H1 (cell line): ENCODE measurements around the gene UNC119. TPM values are rescaled to one million over a fixed set of nuclear protein-coding genes. Genes with fewer than 3 reads are reported as not detected.

Experiments
- BCL11A ChIP-seq, 2 experiments: IDR thresholded peaks; one replicate each; pipeline ENCODE4 v1.6.1; 2011; ENCODE audit warnings: low read depth in 2 of 2, low read length in 2 of 2, mild to moderate bottlenecking in 2 of 2
- CBX5 ChIP-seq: fragments of 300-800, 300-1000 bp; sonication (generic); IDR thresholded peaks from 2 replicates; pipeline ENCODE4 v1.7.1; 2016; ENCODE audit warnings: antibody characterized with exemption, low read length, low read depth
- KDM1A ChIP-seq: fragments of 200-600, 300-600 bp; sonication (generic); IDR thresholded peaks from 2 replicates; pipeline ENCODE4 v1.7.1; 2016; ENCODE audit warnings: mild to moderate bottlenecking, low read length, borderline replicate concordance
- POLR2A ChIP-seq, 2 experiments: IDR thresholded peaks; 1 replicate in 1 of 2; 2 replicates in 1 of 2; pipeline ENCODE4 v1.6.1; 2011; ENCODE audit warnings: low read depth in 2 of 2, low read length in 2 of 2, mild to moderate bottlenecking in 2 of 2; ENCODE audit errors: control extremely low read depth in 1 of 2
- SP1 ChIP-seq: IDR thresholded peaks from 2 replicates; pipeline ENCODE4 v1.6.1; 2011; ENCODE audit warnings: low read depth, low read length
- polyA plus RNA-seq, 7 experiments: library from polyadenylated mRNA; depleted of rRNA in 3 of 7; stranded (reverse) in 5 of 7; unstranded in 2 of 7; fragments of >200 nt in 5 of 7; fragments of 200-250 nt in 2 of 7; gene quantifications; 1 replicate in 5 of 7; 2 replicates in 1 of 7; 4 replicates in 1 of 7; pipeline versions ENCODE4 v1.2.1 to v1.2.3, GENCODE V29; 2011 to 2013; ENCODE audit warnings: missing spikeins in 2 of 7, mixed read lengths in 2 of 7
- total RNA-seq: library from RNA; stranded (reverse); fragmentation: NEBNext Ultra II Directional; extraction: Animal tissue kit (Norgen Biotek cat#: 25700); gene quantifications from 2 replicates; pipeline ENCODE4 v1.2.1, GENCODE V29; 2021
- TF ChIP-seq, protein P1 (sequence below): fragments of 300-600 bp; sonication (generic); IDR thresholded peaks from 2 replicates; pipeline ENCODE4 v1.7.1; 2012; ENCODE audit warnings: low read length, moderate library complexity, mild to moderate bottlenecking, inconsistent platforms; ENCODE audit not compliant: insufficient replicate concordance

The UNC119 gene
- total and polyA plus RNA-seq, 2 of the 8 experiments (the other 6 are each of a cell fraction or from before 2014, with no cell fraction given), result 43.5 to 94.4 TPM

DNA sequence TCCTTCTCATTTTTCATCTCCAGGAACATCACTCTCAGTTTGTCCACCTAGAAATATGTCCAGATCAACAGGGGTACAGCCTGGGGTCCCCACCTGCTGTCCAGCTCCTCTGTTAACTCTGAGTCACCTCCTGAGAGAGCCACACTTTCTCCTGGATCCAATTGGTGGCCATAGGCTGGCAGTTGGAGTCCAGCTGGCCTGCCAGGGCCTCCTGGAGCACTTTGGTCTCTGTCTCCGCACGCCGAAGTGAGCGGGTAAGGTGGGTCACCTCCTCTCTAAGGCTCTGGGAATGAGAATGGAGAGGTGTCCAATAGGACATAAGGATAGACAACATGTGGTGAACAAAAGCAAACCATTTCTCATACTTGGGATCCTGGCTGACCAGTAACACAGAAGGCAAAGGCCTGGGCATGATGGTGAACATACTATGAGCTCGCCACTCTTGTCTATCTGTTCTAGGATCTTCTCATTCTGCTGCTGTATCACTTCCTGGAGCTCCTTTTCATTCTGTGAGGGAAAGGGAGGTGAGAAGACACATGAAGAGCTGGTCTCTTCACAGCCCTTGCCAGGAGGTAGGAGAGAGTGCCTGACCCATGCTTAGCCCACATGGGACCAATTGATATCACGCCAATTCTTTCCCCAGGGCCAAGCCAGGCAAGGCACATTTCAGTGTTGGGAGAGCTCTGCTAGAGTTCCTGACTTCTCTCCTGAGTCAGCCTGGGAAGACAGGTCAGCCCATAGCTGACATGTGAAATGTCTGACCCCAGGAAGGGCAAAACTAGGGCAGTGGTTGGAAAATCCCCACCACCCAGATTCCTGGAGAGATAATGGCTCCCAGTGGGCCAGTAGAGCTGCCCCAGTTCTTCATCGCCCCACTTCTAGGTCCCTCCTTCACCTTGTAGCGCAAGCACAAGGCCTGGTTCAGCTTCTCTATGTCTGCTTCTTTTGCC is 26.1 kb upstream of the UNC119 start (continued):
- TF ChIP-seq, protein P1, sequence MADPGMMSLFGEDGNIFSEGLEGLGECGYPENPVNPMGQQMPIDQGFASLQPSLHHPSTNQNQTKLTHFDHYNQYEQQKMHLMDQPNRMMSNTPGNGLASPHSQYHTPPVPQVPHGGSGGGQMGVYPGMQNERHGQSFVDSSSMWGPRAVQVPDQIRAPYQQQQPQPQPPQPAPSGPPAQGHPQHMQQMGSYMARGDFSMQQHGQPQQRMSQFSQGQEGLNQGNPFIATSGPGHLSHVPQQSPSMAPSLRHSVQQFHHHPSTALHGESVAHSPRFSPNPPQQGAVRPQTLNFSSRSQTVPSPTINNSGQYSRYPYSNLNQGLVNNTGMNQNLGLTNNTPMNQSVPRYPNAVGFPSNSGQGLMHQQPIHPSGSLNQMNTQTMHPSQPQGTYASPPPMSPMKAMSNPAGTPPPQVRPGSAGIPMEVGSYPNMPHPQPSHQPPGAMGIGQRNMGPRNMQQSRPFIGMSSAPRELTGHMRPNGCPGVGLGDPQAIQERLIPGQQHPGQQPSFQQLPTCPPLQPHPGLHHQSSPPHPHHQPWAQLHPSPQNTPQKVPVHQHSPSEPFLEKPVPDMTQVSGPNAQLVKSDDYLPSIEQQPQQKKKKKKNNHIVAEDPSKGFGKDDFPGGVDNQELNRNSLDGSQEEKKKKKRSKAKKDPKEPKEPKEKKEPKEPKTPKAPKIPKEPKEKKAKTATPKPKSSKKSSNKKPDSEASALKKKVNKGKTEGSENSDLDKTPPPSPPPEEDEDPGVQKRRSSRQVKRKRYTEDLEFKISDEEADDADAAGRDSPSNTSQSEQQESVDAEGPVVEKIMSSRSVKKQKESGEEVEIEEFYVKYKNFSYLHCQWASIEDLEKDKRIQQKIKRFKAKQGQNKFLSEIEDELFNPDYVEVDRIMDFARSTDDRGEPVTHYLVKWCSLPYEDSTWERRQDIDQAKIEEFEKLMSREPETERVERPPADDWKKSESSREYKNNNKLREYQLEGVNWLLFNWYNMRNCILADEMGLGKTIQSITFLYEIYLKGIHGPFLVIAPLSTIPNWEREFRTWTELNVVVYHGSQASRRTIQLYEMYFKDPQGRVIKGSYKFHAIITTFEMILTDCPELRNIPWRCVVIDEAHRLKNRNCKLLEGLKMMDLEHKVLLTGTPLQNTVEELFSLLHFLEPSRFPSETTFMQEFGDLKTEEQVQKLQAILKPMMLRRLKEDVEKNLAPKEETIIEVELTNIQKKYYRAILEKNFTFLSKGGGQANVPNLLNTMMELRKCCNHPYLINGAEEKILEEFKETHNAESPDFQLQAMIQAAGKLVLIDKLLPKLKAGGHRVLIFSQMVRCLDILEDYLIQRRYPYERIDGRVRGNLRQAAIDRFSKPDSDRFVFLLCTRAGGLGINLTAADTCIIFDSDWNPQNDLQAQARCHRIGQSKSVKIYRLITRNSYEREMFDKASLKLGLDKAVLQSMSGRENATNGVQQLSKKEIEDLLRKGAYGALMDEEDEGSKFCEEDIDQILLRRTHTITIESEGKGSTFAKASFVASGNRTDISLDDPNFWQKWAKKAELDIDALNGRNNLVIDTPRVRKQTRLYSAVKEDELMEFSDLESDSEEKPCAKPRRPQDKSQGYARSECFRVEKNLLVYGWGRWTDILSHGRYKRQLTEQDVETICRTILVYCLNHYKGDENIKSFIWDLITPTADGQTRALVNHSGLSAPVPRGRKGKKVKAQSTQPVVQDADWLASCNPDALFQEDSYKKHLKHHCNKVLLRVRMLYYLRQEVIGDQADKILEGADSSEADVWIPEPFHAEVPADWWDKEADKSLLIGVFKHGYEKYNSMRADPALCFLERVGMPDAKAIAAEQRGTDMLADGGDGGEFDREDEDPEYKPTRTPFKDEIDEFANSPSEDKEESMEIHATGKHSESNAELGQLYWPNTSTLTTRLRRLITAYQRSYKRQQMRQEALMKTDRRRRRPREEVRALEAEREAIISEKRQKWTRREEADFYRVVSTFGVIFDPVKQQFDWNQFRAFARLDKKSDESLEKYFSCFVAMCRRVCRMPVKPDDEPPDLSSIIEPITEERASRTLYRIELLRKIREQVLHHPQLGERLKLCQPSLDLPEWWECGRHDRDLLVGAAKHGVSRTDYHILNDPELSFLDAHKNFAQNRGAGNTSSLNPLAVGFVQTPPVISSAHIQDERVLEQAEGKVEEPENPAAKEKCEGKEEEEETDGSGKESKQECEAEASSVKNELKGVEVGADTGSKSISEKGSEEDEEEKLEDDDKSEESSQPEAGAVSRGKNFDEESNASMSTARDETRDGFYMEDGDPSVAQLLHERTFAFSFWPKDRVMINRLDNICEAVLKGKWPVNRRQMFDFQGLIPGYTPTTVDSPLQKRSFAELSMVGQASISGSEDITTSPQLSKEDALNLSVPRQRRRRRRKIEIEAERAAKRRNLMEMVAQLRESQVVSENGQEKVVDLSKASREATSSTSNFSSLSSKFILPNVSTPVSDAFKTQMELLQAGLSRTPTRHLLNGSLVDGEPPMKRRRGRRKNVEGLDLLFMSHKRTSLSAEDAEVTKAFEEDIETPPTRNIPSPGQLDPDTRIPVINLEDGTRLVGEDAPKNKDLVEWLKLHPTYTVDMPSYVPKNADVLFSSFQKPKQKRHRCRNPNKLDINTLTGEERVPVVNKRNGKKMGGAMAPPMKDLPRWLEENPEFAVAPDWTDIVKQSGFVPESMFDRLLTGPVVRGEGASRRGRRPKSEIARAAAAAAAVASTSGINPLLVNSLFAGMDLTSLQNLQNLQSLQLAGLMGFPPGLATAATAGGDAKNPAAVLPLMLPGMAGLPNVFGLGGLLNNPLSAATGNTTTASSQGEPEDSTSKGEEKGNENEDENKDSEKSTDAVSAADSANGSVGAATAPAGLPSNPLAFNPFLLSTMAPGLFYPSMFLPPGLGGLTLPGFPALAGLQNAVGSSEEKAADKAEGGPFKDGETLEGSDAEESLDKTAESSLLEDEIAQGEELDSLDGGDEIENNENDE, result no peak
- TF ChIP-seq CBX5 (no peak), SP1 (no peak), KDM1A (no peak), POLR2A (IDR thresholded peaks at IDR 0.05; ENCODE audit: control extremely low read depth in 1 of 2, low read depth in 2 of 2, low read length in 2 of 2) (no peak), BCL11A (IDR thresholded peaks at IDR 0.05; ENCODE audit: low read depth in 2 of 2, low read length in 2 of 2) (no peak)
- TF ChIP-seq, all 59 proteins: peak for 0
